Tibial nerve (tissue), 4 donors: ENCODE data around the gene TMA16.

Source experiments
- EP300 ChIP-seq, 2 donors: sonication (generic); formaldehyde crosslinking; IDR thresholded peaks; one replicate each; pipeline ENCODE4 v1.6.1; 2017; ENCODE audit warnings: antibody characterized with exemption in 2 of 2, mild to moderate bottlenecking in 1 of 2
- POLR2A ChIP-seq, 2 donors: fragments of 450-650 bp; IDR thresholded peaks; one replicate each; pipeline ENCODE4 v1.6.1; 2017; ENCODE audit warnings: antibody characterized with exemption in 2 of 2, mild to moderate bottlenecking in 2 of 2, moderate library complexity in 2 of 2
- TF ChIP-seq, protein P1 (sequence below), 5 experiments: fragments of 200-600 bp in 3 of 5; fragments of 450-650 bp in 2 of 5; sonication (generic) in 3 of 5; IDR thresholded peaks; one replicate each; pipeline ENCODE4 v1.5.1; 2016 to 2019; ENCODE audit warnings: antibody characterized with exemption in 5 of 5, mild to moderate bottlenecking in 3 of 5, moderate library complexity in 2 of 5

DNA sequence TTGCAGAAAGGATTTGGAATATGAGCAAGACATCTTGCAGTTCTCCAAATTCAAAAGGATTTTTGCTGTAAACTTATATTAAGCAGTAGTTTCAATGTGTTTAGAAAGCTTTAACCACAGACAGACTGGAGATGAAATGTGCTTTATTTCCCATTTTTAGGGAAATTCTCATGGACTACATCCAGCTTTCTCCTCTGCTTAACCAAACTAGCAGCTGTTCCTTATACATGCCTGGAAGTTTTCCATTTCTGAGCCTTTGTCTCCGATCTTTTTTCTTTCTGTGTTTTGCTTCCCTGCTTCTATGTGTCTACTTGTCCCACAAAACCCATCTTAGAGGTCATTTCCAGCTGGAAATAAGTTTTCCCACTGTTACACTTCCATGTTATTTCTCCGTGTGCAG, 41.6 kb downstream of the TMA16 start:
- TF ChIP-seq EP300 (IDR thresholded peaks at IDR 0.05) (no peak), POLR2A (IDR thresholded peaks at IDR 0.05) (no peak)
- TF ChIP-seq, protein P1, sequence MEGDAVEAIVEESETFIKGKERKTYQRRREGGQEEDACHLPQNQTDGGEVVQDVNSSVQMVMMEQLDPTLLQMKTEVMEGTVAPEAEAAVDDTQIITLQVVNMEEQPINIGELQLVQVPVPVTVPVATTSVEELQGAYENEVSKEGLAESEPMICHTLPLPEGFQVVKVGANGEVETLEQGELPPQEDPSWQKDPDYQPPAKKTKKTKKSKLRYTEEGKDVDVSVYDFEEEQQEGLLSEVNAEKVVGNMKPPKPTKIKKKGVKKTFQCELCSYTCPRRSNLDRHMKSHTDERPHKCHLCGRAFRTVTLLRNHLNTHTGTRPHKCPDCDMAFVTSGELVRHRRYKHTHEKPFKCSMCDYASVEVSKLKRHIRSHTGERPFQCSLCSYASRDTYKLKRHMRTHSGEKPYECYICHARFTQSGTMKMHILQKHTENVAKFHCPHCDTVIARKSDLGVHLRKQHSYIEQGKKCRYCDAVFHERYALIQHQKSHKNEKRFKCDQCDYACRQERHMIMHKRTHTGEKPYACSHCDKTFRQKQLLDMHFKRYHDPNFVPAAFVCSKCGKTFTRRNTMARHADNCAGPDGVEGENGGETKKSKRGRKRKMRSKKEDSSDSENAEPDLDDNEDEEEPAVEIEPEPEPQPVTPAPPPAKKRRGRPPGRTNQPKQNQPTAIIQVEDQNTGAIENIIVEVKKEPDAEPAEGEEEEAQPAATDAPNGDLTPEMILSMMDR (IDR thresholded peaks at IDR 0.05), result no peak
